Keratinocyte (primary cell): Measurements from ENCODE around the gene CRNN. TPM values are rescaled to one million over a fixed set of nuclear protein-coding genes. Genes with fewer than 3 reads are reported as not detected.

Experiments
- DNase-seq: peaks from one replicate; pipeline ENCODE4 v3.0.0-alpha.2; 2011; ENCODE audit warnings: low read depth, missing footprints, low spot score
- FAIRE-seq: peaks from 2 replicates; lab custom pipeline; 2011; peaks lifted over from hg19 to GRCh38; lab: Jason Lieb, UNC
- H2AFZ ChIP-seq: 2 replicates; pipeline ENCODE4 v1.6.0; 2012; ENCODE audit warnings: low read length, control low read depth, inconsistent platforms; ENCODE audit not compliant: control insufficient read depth
- H3K27ac ChIP-seq: 2 replicates; pipeline ENCODE4 v1.5.1; 2011; ENCODE audit warnings: low read length; ENCODE audit not compliant: control insufficient read depth, insufficient read depth
- H3K27me3 ChIP-seq: 3 replicates; pipeline ENCODE4 v1.6.0; 2011; ENCODE audit warnings: low read length; ENCODE audit not compliant: control insufficient read depth, insufficient read depth; ENCODE audit errors: extremely low read depth
- H3K36me3 ChIP-seq, 2 experiments: 2 replicates in 1 of 2; 3 replicates in 1 of 2; pipeline ENCODE4 v1.5.1; 2011; ENCODE audit warnings: low read length in 2 of 2, mild to moderate bottlenecking in 1 of 2; ENCODE audit not compliant: control insufficient read depth in 2 of 2, insufficient read depth in 2 of 2; ENCODE audit errors: extremely low read depth in 1 of 2
- H3K4me1 ChIP-seq: 3 replicates; pipeline ENCODE4 v1.5.1; 2011; ENCODE audit warnings: low read length; ENCODE audit not compliant: control insufficient read depth, insufficient read depth; ENCODE audit errors: extremely low read depth
- H3K4me2 ChIP-seq: 3 replicates; pipeline ENCODE4 v1.6.0; 2011; ENCODE audit warnings: low read depth, low read length; ENCODE audit not compliant: control insufficient read depth, insufficient read depth; ENCODE audit errors: extremely low read depth
- H3K4me3 ChIP-seq, 3 experiments: fragments of 200-600 bp in 1 of 3; sonication (generic) in 1 of 3; 2 replicates in 2 of 3; 3 replicates in 1 of 3; pipeline ENCODE4 v1.5.1; 2011 to 2016; ENCODE audit warnings: low read length in 3 of 3, mild to moderate bottlenecking in 3 of 3, control low read depth in 2 of 3, inconsistent platforms in 1 of 3, low read depth in 1 of 3, mixed read lengths in 1 of 3, mixed run types in 1 of 3, moderate library complexity in 1 of 3; ENCODE audit not compliant: control insufficient read depth in 2 of 3, insufficient read depth in 2 of 3; ENCODE audit errors: extremely low read depth in 1 of 3
- H3K79me2 ChIP-seq: 2 replicates; pipeline ENCODE4 v1.6.0; 2012; ENCODE audit warnings: low read length; ENCODE audit not compliant: control insufficient read depth, insufficient read depth
- H3K9ac ChIP-seq: 3 replicates; pipeline ENCODE4 v1.6.0; 2011; ENCODE audit warnings: low read length; ENCODE audit not compliant: control insufficient read depth, insufficient read depth; ENCODE audit errors: extremely low read depth
- H3K9me1 ChIP-seq: 3 replicates; pipeline ENCODE4 v1.6.0; 2011; ENCODE audit warnings: low read length; ENCODE audit not compliant: control insufficient read depth, insufficient read depth; ENCODE audit errors: extremely low read depth
- H3K9me3 ChIP-seq: 2 replicates; pipeline ENCODE4 v1.5.1; 2012; ENCODE audit warnings: low read depth, low read length; ENCODE audit not compliant: control insufficient read depth
- H4K20me1 ChIP-seq: 3 replicates; pipeline ENCODE4 v1.6.0; 2011; ENCODE audit warnings: low read length; ENCODE audit not compliant: control insufficient read depth, insufficient read depth; ENCODE audit errors: extremely low read depth
- EZH2 ChIP-seq: IDR thresholded peaks from one replicate; pipeline ENCODE4 v1.6.1; 2012; ENCODE audit warnings: inconsistent platforms, mild to moderate bottlenecking, low read length, moderate library complexity
- dilution Hi-C: fragments of 300-500 bp; cut with MboI; formaldehyde crosslinking; loops from one replicate; pipeline ENCODE4 v1.7.0; 2020; ENCODE audit warnings: low sequenced_read_pairs; ENCODE audit not compliant: extremely low pct_ligation_motif_present
- polyA plus RNA-seq, 5 experiments: library from polyadenylated mRNA; depleted of rRNA in 3 of 5; stranded (reverse) in 3 of 5; stranded (forward) in 1 of 5; unstranded in 1 of 5; fragments of >200 nt; gene quantifications; 1 replicate in 1 of 5; 2 replicates in 3 of 5; 3 replicates in 1 of 5; pipeline versions ENCODE4 v1.2.1 to v1.2.3, GENCODE V29; 2011 to 2012; ENCODE audit warnings: missing spikeins in 2 of 5, low read depth in 1 of 5, low replicate concordance in 1 of 5
- TF ChIP-seq, protein P1 (sequence below), 3 experiments: IDR thresholded peaks in 1 of 3; conservative IDR thresholded peaks in 1 of 3; optimal IDR thresholded peaks in 1 of 3; 2 replicates in 2 of 3; 3 replicates in 1 of 3; pipeline versions ENCODE3 to v1.5.1; 2011; ENCODE audit warnings: low read length in 3 of 3, mild to moderate bottlenecking in 3 of 3, moderate library complexity in 2 of 3, control low read depth in 1 of 3, inconsistent platforms in 1 of 3; ENCODE audit not compliant: insufficient read depth in 2 of 3; ENCODE audit errors: extremely low read depth in 1 of 3

CRNN gene
- polyA plus RNA-seq, 1 donor (not counting 4 experiments of a cell fraction or from before 2014, with no cell fraction given), result 0.05 TPM

- H3K79me2 ChIP-seq, result no peaks in the 10 kb centered on the region
- no peak overlapping the region for H3K9ac ChIP-seq
- no peaks in the 10 kb centered on the region for H3K9me3 ChIP-seq
- H3K9me1 ChIP-seq, result no peaks in the 10 kb centered on the region
- H3K4me1 ChIP-seq, result no peaks in the 10 kb centered on the region
- no peaks in the 10 kb centered on the region for H3K36me3 ChIP-seq
- H4K20me1 ChIP-seq, result no peaks in the 10 kb centered on the region
- DNase-seq (no peak), FAIRE-seq (no peak)
- H3K4me2 ChIP-seq, result no peak overlapping the region
- dilution Hi-C loops, result no loop called here
- no peaks in the 10 kb centered on the region for H3K27me3 ChIP-seq
- no peak overlapping the region for H2AFZ ChIP-seq
- no peak overlapping the region for H3K4me3 ChIP-seq
- TF ChIP-seq, protein P1, sequence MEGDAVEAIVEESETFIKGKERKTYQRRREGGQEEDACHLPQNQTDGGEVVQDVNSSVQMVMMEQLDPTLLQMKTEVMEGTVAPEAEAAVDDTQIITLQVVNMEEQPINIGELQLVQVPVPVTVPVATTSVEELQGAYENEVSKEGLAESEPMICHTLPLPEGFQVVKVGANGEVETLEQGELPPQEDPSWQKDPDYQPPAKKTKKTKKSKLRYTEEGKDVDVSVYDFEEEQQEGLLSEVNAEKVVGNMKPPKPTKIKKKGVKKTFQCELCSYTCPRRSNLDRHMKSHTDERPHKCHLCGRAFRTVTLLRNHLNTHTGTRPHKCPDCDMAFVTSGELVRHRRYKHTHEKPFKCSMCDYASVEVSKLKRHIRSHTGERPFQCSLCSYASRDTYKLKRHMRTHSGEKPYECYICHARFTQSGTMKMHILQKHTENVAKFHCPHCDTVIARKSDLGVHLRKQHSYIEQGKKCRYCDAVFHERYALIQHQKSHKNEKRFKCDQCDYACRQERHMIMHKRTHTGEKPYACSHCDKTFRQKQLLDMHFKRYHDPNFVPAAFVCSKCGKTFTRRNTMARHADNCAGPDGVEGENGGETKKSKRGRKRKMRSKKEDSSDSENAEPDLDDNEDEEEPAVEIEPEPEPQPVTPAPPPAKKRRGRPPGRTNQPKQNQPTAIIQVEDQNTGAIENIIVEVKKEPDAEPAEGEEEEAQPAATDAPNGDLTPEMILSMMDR (optimal IDR thresholded peaks at IDR 0.05 in 1 of 3, IDR thresholded peaks at IDR 0.05 in 1 of 3, conservative IDR thresholded peaks at IDR 0.05 in 1 of 3; ENCODE audit: extremely low read depth in 1 of 3, insufficient read depth in 2 of 3, low read length in 3 of 3), result no peak
- TF ChIP-seq EZH2, result no peak
- H3K27ac ChIP-seq, result no peak overlapping the region
Measured at GRCh38 chr1:152448496-152448895, 34.4 kb upstream of the CRNN start.

- Histone ChIP-seq H2AFZ (no peak overlapping the region), H3K36me3 (no peaks in the 10 kb centered on the region), H4K20me1 (no peaks in the 10 kb centered on the region), H3K4me3 (no peak overlapping the region), H3K9me1 (no peaks in the 10 kb centered on the region), H3K9ac (no peak overlapping the region), H3K9me3 (no peaks in the 10 kb centered on the region), H3K79me2 (no peaks in the 10 kb centered on the region), H3K27ac (no peak overlapping the region), H3K4me1 (peaks cover under 1% of the 10 kb centered on the region), H3K4me2 (no peak overlapping the region), H3K27me3 (no peaks in the 10 kb centered on the region)
- peak; percentile 17 for FAIRE-seq
- TF ChIP-seq, protein P1 (optimal IDR thresholded peaks at IDR 0.05 in 1 of 3, IDR thresholded peaks at IDR 0.05 in 1 of 3, conservative IDR thresholded peaks at IDR 0.05 in 1 of 3; ENCODE audit: extremely low read depth in 1 of 3, insufficient read depth in 2 of 3, low read length in 3 of 3), result no peak
- no peak for TF ChIP-seq EZH2
- DNase-seq, result no peak
- dilution Hi-C loops, result no loop called here
Measured at GRCh38 chr1:152448095-152448494, 34.0 kb upstream of the CRNN start.
